ENCODE data around the gene ZCCHC14. TPM values are rescaled to one million over a fixed set of nuclear protein-coding genes. Genes with fewer than 3 reads are reported as not detected.
"Not testable (repeated sequence)": the region's sequence is repeated elsewhere in the genome, so short reads cannot be mapped to it uniquely, and the experiment has no call there.

Gene ZCCHC14
- total RNA-seq, 4 donors from 2014 or later = 23.0 to 70.0 (median 27.6) TPM

DNA sequence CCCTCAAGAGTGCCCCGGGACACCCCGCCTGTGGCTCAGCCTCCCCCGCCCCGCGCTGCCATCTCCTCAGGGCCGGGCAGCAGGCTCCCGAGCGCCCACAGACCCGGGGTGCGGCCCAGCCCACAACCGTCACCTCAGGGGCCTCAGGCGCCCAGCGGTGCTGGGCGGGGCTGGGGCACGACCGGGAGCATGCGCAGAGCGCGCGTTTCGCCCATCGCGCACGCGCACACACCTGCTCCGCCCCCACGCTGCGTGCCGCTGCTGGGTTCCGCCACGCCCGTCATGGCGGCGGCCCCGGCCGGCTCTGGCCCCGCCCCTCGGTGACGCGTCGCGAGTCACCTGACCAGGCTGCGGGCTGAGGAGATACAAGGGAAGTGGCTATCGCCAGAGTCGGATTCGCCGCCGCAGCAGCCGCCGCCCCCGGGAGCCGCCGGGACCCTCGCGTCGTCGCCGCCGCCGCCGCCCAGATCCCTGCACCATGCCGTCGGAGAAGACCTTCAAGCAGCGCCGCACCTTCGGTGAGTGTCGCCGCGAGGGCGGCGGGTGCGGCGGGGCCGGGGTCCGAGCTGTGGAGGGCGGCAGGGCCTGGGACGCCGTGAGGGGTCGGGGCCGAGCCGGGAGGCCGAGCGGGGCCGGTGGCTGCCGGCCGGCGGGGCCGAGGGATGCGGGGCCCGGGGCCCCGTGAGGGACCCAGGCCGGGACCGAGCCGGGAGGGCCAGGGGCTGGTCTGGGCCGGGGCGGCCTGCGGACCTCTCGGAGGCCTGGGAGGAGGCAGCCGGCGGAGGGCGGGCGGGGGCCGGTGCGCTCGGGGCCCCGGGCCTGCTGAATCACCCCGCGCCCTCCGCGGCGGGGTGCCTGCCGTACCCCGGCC lies 100.6 kb downstream of the ZCCHC14 start, which contains the start of gene MAP1LC3B:
Gene MAP1LC3B (plus strand): TSS at position 387 of the 871 bp plus-strand sequence. CDS start 92 bp downstream, at position 479.
- Histone ChIP-seq H3K4me3 (replicated peaks in 1 of 3) (peak within 1 kb of the TSS; percentile 53 to 94 (median 58)), H3K27me3 (no peaks in the 10 kb centered on the region), H3K36me3 (no peaks in the 10 kb centered on the region), H3K9me3 (no peaks in the 10 kb centered on the region), H3K4me1 (peaks cover 31 to 45% of the 10 kb centered on the region in 2 donors), H3K27ac (peak within 1 kb of the TSS; percentile 97 to 99 (median 97))
- DNase-seq = peak; percentile 95
- TF ChIP-seq POLR2A (IDR thresholded peaks at IDR 0.05) = peak; percentile 95 to 100
- TF ChIP-seq, protein P1, sequence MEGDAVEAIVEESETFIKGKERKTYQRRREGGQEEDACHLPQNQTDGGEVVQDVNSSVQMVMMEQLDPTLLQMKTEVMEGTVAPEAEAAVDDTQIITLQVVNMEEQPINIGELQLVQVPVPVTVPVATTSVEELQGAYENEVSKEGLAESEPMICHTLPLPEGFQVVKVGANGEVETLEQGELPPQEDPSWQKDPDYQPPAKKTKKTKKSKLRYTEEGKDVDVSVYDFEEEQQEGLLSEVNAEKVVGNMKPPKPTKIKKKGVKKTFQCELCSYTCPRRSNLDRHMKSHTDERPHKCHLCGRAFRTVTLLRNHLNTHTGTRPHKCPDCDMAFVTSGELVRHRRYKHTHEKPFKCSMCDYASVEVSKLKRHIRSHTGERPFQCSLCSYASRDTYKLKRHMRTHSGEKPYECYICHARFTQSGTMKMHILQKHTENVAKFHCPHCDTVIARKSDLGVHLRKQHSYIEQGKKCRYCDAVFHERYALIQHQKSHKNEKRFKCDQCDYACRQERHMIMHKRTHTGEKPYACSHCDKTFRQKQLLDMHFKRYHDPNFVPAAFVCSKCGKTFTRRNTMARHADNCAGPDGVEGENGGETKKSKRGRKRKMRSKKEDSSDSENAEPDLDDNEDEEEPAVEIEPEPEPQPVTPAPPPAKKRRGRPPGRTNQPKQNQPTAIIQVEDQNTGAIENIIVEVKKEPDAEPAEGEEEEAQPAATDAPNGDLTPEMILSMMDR (IDR thresholded peaks at IDR 0.05) = peak in 1 of 6 experiments; percentile 15
- WGBS, 2 donors = 0% methylated on average over 4 to 23 of the region's 113 CpGs
- intact Hi-C loops (cut with DNase I) = loop anchor here (10.0 kb wide), 1 partner anchor 373 kb away; the partner anchor contains the start of gene KLHDC4

DNA sequence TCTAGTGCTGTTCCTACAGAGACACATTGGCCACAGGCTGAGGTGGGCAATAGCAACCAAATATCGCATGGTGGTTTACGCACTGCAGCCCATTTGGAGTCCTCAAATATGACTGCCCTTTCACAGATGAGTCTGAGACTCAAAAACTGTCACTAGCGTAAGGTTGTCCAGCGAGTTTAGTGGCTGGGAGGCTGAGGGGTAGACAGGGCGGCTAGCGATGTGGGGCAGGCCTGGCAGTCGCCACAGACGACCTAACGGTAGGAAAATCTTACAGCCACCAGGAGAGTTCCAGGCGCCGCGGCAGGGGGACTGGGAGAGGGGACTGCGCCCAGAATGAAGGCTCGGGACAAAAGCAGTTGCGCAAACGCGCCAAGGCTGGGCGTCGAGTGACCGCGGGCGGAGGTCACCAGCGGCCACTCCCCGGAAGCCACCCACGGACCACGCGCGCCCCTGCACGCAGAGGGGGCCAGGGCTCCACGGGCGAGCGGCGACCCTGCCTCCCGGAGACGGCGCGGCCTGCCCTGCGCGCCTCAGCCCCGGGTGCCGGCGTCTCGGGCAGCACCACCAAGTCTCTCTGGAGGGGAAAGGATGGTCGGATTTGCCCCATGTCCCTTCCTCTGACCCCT lies 101.4 kb downstream of the ZCCHC14 start:
- H3K9me3 ChIP-seq = no peaks in the 10 kb centered on the region
- H3K27ac ChIP-seq = peak overlapping the region; percentile 97 to 99 (median 97)
- H3K4me1 ChIP-seq = peaks cover 31 to 45% of the 10 kb centered on the region in 2 donors
- intact Hi-C loops (cut with DNase I) = loop anchor here (10.0 kb wide), 1 partner anchor 373 kb away; the partner anchor contains the start of gene KLHDC4
- peak overlapping the region in 2 of 3 donors; percentile 48 to 58 for H3K4me3 ChIP-seq (replicated peaks in 1 of 3)
- DNase-seq = peak; percentile 46 to 49
- H3K27me3 ChIP-seq = no peaks in the 10 kb centered on the region
- WGBS, 2 donors = 18 to 20% methylated on average over 15 to 17 of the region's 44 CpGs
- TF ChIP-seq, protein P1 (IDR thresholded peaks at IDR 0.05) = no peak
- TF ChIP-seq POLR2A (IDR thresholded peaks at IDR 0.05) = no peak
- H3K36me3 ChIP-seq = no peaks in the 10 kb centered on the region

DNA sequence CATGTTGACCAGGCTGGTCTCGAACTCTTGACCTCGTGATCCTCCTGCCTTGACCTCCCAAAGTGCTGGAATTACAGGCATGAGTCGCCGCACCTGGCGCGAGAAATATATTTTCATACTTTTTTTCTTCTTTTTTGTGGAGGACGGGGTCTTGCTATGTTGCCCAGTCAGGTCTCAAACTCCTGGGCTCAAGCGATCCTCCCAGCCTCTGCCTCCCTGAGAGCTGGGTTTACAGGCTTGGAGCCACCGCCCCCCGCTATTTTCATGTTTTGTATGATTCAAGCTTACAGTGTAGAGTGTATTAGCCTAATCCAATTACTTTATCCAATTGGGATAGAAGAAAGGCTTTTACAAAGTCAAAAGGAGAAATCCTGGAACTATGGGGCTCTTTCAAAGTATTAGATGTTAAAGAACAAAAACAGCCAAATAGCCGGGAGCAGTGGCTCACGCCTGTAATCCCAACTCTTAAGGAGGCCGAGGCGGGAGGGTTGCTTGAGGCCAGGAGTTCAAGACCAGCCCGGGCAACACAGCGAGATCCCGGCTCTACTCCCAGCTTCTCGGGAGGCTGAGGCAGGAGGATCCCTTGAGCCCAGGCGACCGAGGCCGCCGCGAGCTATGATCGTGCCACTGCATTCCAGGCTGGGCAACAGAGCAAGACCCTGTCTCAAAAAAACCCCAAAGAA lies 102.0 kb downstream of the ZCCHC14 start:
- Histone ChIP-seq H3K4me3 (replicated peaks in 1 of 3) (no peak overlapping the region), H3K27ac (peak overlapping the region; percentile 97 to 99 (median 97)), H3K36me3 (no peaks in the 10 kb centered on the region), H3K27me3 (no peaks in the 10 kb centered on the region), H3K4me1 (peaks cover 31 to 45% of the 10 kb centered on the region in 2 donors), H3K9me3 (no peaks in the 10 kb centered on the region)
- intact Hi-C loops (cut with DNase I) = loop anchor here (10.0 kb wide), 1 partner anchor 374 kb away; the partner anchor contains the start of gene KLHDC4
- WGBS, 2 donors = 95 to 96% methylated on average over 24 of the region's 24 CpGs
- no peak for TF ChIP-seq POLR2A (IDR thresholded peaks at IDR 0.05)
- TF ChIP-seq, protein P1 (IDR thresholded peaks at IDR 0.05) = no peak
- no peak for DNase-seq

DNA sequence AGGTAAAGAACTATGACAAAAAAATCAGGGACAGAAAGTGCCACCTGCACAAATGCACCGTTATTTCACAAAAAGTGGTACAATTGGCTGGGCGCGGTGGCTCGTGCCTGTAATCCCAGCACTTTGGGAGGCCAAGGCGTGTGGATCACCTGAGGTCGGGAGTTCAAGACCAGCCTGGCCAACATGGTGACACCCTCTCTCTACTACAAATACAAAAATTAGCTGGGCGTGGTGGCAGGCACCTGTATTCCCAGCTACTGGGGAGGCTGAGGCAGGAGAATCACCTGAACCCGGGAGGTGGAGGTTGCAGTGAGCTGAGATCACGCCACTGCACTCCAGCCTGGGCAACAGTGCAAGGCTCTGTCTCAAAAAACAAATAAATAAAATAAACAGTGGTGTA lies 102.9 kb downstream of the ZCCHC14 start:
- not testable (repeated sequence) for H3K27ac ChIP-seq
- intact Hi-C loops (cut with DNase I) = loop anchor here (10.0 kb wide), 1 partner anchor 375 kb away; the partner anchor contains the start of gene KLHDC4
- H3K4me1 ChIP-seq = peaks cover 31 to 40% of the 10 kb centered on the region in 2 donors

DNA sequence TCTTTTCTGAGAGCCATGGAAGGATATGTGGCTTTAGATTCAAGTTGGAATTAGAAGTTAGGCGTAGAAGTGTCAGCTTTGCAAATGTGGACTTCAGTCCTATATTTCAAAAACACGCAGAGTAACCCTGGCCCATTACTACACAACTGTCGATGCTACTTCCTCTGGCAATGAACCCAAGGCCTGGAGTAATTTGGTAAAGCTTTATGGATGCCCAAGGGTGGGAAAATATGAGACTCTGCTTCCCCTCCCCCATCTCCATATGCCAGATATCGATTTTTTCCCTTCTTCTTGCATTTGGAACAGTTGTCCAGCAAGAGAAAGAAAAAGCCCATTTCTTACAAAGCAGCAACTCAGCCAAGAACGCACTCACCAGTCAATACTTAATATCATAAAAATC lies 103.6 kb downstream of the ZCCHC14 start:
- TF ChIP-seq, protein P1 (IDR thresholded peaks at IDR 0.05) = no peak
- intact Hi-C loops (cut with DNase I) = no loop called here
- DNase-seq = no peak
- Histone ChIP-seq H3K27me3 (no peaks in the 10 kb centered on the region), H3K4me1 (peaks cover 26 to 34% of the 10 kb centered on the region in 2 donors), H3K4me3 (replicated peaks in 1 of 3) (no peak overlapping the region), H3K27ac (peak overlapping the region; percentile 91 to 94 (median 93)), H3K9me3 (no peaks in the 10 kb centered on the region), H3K36me3 (no peaks in the 10 kb centered on the region)
- 85 to 89% methylated on average over 5 of the region's 5 CpGs for WGBS, 2 donors

More for the DNA sequence above, 102.9 kb downstream of the ZCCHC14 start:
- H3K9me3 ChIP-seq; DNase-seq; H3K27me3 ChIP-seq; H3K4me3 ChIP-seq (replicated peaks in 1 of 3); H3K36me3 ChIP-seq: not testable (repeated sequence)
- WGBS, 2 donors = 96 to 97% methylated on average over 9 of the region's 9 CpGs
